HG03135 (cell line): ENCODE measurements around the gene EFHD1.

Experiments used
- ATAC-seq: cut with Tn5 transposase; IDR thresholded peaks from one replicate; pipeline ENCODE4 v1.9.1; 2021; ENCODE audit warnings: mild to moderate bottlenecking, moderate library complexity; ENCODE audit not compliant: unreplicated experiment

EFHD1 gene

GRCh38 chr2:232633413-232634205, at the start of gene EFHD1:
TSS of gene EFHD1 (plus strand) at chr2:232633604. CDS start at chr2:232633705, 101 bp downstream.
- no peak for ATAC-seq

GRCh38 chr2:232584238-232584637, 49.2 kb upstream of the EFHD1 start:
- no peak for ATAC-seq

- no peak for ATAC-seq
These were observed 46.4 kb upstream of the EFHD1 start for GRCh38 chr2:232586943-232587505.

GRCh38 chr2:232587512-232587911, 45.9 kb upstream of the EFHD1 start:
- no peak for ATAC-seq

GRCh38 chr2:232588031-232588430, 45.4 kb upstream of the EFHD1 start:
- no peak for ATAC-seq

GRCh38 chr2:232588680-232589585, 44.5 kb upstream of the EFHD1 start:
- no peak for ATAC-seq

- no peak for ATAC-seq
These were observed 40.5 kb upstream of the EFHD1 start for GRCh38 chr2:232592772-232593395.

GRCh38 chr2:232593982-232594381, 39.4 kb upstream of the EFHD1 start:
- ATAC-seq = no peak

- no peak for ATAC-seq
These were observed 35.9 kb upstream of the EFHD1 start for GRCh38 chr2:232597362-232598079.

- ATAC-seq = no peak
These were observed 35.1 kb upstream of the EFHD1 start for GRCh38 chr2:232598293-232598692.

GRCh38 chr2:232600053-232600773, 33.2 kb upstream of the EFHD1 start:
- no peak for ATAC-seq

GRCh38 chr2:232603283-232603682, 30.1 kb upstream of the EFHD1 start:
- ATAC-seq = no peak

GRCh38 chr2:232604535-232604934, 28.9 kb upstream of the EFHD1 start:
- ATAC-seq = no peak

- no peak for ATAC-seq
These were observed 26.4 kb upstream of the EFHD1 start for GRCh38 chr2:232607011-232607410.

GRCh38 chr2:232609607-232610006, 23.8 kb upstream of the EFHD1 start:
- ATAC-seq = no peak

- no peak for ATAC-seq
These were observed 23.3 kb upstream of the EFHD1 start for GRCh38 chr2:232610081-232610480.

GRCh38 chr2:232611061-232611460, 22.3 kb upstream of the EFHD1 start:
- no peak for ATAC-seq

GRCh38 chr2:232611559-232612218, 21.7 kb upstream of the EFHD1 start:
- no peak for ATAC-seq

GRCh38 chr2:232613538-232614134, 19.8 kb upstream of the EFHD1 start:
- ATAC-seq = no peak
